Spleen (tissue), 7 donors: Measurements from ENCODE around the gene WDFY2.

ENCODE experiments used
- POLR2A ChIP-seq, 3 donors: fragments of 450-650 bp; IDR thresholded peaks; one replicate each; pipeline ENCODE4 v1.5.1; 2017; ENCODE audit warnings: antibody characterized with exemption in 3 of 3, mild to moderate bottlenecking in 1 of 3
- POLR2AphosphoS5 ChIP-seq, 3 donors: sonication (generic); formaldehyde crosslinking; IDR thresholded peaks; one replicate each; pipeline ENCODE4 v1.5.1; 2017; ENCODE audit warnings: antibody characterized with exemption in 3 of 3
- TF ChIP-seq, protein P1 (sequence below), 11 experiments: fragments of 200-600 bp in 7 of 11; fragments of 450-650 bp in 4 of 11; sonication (generic) in 4 of 11; IDR thresholded peaks in 8 of 11; conservative IDR thresholded peaks in 3 of 11; 1 replicate in 7 of 11; 2 replicates in 4 of 11; pipeline versions ENCODE4 v1.4.0 to v1.8.0; 2016 to 2021; ENCODE audit warnings: antibody characterized with exemption in 11 of 11, inconsistent platforms in 4 of 11, mild to moderate bottlenecking in 1 of 11
- donor health status: DM: no; HTN: no; CAD: no; lungs with moderate emphysema.
- donor health status: DM: no; HTN: no; CAD: no.
- donor health status: DM: no; HTN: no; CAD: no.

- TF ChIP-seq, protein P1, sequence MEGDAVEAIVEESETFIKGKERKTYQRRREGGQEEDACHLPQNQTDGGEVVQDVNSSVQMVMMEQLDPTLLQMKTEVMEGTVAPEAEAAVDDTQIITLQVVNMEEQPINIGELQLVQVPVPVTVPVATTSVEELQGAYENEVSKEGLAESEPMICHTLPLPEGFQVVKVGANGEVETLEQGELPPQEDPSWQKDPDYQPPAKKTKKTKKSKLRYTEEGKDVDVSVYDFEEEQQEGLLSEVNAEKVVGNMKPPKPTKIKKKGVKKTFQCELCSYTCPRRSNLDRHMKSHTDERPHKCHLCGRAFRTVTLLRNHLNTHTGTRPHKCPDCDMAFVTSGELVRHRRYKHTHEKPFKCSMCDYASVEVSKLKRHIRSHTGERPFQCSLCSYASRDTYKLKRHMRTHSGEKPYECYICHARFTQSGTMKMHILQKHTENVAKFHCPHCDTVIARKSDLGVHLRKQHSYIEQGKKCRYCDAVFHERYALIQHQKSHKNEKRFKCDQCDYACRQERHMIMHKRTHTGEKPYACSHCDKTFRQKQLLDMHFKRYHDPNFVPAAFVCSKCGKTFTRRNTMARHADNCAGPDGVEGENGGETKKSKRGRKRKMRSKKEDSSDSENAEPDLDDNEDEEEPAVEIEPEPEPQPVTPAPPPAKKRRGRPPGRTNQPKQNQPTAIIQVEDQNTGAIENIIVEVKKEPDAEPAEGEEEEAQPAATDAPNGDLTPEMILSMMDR (IDR thresholded peaks at IDR 0.05 in 8 of 11, conservative IDR thresholded peaks at IDR 0.05 in 3 of 11) = no peak
- TF ChIP-seq POLR2A (IDR thresholded peaks at IDR 0.05) (no peak), POLR2AphosphoS5 (IDR thresholded peaks at IDR 0.05) (no peak)
Observed at GRCh38 chr13:51683597-51683996, 99.3 kb downstream of the WDFY2 start.
